UCSD-AML1 (cell line): Measurements from ENCODE around the gene CALHM5.

ENCODE experiments used
- DNase-seq: peaks from one replicate; lab custom pipeline; 2025; ENCODE audit not compliant: unreplicated experiment; lab: John Stamatoyannopoulos, UW

CALHM5 gene

DNA sequence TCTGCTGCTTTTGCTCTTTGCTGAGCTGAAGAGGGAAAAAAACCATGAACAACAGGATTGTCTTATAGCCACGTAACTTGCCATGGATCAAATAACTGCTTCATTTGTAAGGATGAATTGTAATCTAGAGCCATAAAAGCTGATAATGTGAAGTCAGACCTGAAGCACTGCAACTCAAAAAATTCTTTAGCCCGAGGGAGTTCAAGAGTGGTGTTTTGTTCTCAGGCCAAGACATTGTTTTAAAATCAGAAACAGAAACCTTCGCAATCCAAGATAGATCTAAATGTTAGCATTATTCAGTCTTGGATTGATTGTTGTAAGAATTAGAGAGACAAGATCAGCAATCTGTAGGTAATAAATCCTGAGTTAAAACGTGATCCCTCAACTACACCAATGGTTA, 34.2 kb downstream of the CALHM5 start, which contains the start of gene TRAPPC3L:
Gene TRAPPC3L, minus strand, starts transcription at position 34 of the 400 bp plus-strand sequence. CDS start 170 bp downstream, outside the sequence.
- DNase-seq = no peak

- DNase-seq = no peak
These were observed 35.9 kb downstream of the CALHM5 start for GRCh38 chr6:116547358-116547757.

GRCh38 chr6:116550796-116551195, 39.4 kb downstream of the CALHM5 start:
- DNase-seq = peak; percentile 8

GRCh38 chr6:116553451-116553850, 42.0 kb downstream of the CALHM5 start, which contains the start of gene CALHM4:
Gene CALHM4, plus strand, starts transcription at chr6:116553751. Its CDS starts 43 bp downstream, at chr6:116553794.
- DNase-seq = no peak

DNA sequence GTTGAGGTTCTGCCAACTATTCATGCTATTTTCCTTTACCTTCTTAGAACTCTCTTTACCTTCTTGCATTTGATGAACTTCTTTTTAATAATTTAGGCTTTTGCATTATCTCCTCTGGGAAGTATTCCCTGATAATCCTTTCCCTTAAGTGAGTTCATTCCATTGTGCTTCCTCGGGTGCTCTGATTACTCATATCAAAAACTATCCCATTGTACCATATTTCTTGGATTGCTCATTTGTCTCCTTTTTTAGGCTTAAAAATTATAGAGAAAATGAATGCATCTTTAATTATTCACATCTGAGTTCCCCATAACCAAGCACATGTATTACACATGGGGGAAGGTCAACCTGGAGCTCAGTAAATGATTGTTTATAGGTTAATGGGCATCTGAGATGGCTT, 44.6 kb downstream of the CALHM5 start:
- no peak for DNase-seq

DNA sequence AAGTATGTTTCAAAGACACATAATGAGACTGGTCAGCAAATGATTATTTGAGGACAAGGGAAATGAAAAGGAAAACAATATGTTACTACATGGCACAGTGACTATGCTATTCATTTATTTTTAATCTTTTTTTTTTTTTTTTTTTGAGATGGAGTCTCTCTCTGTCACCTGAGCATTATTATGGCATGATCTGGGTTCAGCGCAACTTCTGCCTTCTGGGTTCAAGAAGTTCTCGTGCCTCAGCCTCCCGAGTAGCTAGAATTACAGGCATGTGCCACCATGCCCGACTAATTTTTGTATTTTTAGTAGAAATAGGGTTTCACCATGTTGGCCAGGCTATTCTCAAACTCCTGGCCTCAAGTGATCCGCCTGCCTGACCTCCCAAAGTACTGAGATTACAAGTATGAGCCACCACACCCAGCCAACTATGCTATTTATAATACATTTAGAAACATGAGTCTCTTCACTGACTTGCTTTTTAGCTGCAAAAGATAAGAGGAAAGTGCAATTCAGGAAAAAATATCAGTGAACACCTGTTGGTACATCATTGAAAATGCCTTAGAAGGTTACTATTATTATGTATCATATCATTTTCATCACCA, 45.5 kb downstream of the CALHM5 start:
- DNase-seq = no peak

GRCh38 chr6:116557893-116558292, 46.5 kb downstream of the CALHM5 start:
- no peak for DNase-seq

- no peak for DNase-seq
These were observed 48.7 kb downstream of the CALHM5 start for GRCh38 chr6:116560130-116560529.

DNA sequence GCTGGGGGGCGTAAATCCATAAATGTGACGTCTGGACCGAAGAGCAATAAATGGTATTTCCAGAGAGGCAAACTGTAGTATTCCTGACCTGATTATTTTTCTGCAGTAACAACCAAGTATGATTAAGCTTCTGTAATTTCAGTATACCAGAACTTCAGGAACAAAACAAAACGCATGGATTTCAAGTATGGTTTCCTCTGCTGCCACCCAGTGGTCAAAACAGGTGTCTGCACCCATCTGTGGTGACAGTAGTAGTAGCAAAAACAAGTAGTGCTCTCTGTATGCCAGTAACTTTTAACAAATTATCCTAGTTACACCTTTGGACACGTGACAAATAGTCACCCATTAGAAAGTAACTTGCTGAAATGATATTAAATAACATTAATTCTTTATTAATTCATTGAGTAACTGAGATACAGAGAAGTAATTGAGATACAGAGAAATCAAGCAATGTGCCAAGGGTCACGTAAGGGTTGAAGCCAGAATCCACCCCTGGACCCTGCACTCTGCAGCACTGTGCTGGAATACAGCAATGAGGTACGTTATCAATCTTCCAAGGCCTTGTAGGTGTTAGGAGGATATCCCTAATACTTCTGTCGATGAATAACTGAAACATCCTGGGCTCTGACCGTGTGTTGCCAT, 50.1 kb downstream of the CALHM5 start:
- DNase-seq = peak; percentile 60

GRCh38 chr6:116562019-116562403, 50.6 kb downstream of the CALHM5 start:
- DNase-seq = no peak

GRCh38 chr6:116562614-116563013, 51.2 kb downstream of the CALHM5 start:
- DNase-seq = no peak

- no peak for DNase-seq
These were observed 52.4 kb downstream of the CALHM5 start for GRCh38 chr6:116563830-116564229.

DNA sequence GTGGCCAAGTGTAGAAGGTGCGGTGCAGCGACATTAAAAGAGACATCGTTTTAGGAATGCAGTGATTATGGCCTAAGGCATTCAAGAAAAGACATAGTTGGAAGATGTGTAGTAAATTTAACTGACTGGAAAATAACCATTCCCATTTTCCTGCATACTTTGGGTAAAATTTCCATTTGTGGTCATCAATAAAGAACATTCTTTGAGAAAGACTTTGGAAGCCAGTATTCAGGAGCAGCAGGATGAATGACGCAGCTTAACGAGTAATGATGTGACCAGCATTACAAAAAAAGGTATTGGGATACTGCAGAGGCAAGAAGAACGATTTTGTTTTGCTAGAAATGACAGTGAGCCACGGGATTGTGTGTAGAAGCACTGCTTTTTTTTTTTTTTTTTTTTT, 52.9 kb downstream of the CALHM5 start:
- no peak for DNase-seq

GRCh38 chr6:116564921-116565872, 53.8 kb downstream of the CALHM5 start:
- peak; percentile 9 for DNase-seq

DNA sequence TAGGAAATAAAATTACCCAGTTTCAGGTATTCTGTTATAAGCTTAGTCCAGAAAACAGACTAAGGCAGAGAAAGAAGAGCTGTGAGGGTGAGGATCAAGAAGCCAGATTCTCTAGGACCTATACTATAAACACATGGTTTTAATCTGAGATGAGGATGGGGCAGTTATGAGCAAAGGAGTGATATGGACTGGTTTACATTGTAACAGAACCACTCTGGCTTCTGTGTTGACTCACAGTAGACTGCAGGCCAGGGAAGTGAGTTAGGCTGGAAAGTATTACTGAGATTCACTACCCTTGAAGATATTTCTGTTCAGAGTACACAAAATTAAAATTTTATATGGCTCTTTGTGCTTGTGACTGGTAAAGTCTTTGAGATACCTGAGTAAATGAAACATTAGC, 56.7 kb downstream of the CALHM5 start:
- DNase-seq = no peak

DNA sequence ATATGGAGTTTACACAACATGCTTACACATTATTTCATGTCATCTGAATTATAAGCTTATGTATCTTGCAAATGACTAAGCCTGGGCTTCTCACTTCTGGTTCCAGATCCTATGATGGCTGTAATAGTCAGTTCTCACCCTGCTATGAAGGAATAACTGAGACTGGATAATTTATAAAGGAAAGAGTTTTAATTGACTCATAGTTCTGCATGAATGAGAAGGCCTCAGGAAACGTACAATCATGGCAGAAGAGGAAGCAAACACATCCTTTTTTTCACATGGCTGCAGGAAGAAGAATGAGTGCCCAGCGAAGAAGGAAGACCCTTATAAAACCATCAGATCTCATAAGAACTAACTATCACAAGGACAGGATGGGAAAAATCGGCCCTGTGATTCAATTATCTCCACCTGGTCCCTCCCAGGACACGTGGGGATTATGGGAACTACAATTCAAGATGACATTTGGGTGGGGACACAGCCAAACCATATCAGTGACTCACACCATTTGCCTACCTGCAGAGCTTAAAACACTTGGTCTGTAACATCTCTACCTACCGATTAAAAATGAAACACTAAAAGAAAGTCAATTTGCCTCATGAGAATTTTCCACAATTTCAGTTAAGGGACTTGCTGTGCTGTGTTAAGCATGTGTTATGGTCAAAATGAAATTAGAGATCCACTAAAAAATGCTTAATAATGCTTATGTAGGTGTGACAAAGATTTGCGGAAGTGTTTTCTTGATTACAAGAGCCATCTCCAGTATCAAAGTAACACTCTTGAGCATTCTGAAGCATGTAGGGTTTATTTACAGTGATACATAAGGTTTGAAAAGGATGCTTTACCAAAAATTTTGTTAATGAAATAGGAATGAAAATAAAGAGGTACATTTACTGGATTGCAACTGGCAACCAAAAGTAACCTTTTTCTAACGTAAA, 57.6 kb downstream of the CALHM5 start:
- DNase-seq = peak; percentile 8

- peak; percentile 98 for DNase-seq
These were observed 59.6 kb downstream of the CALHM5 start, which contains the start of gene RWDD1 for GRCh38 chr6:116570856-116571682. Gene RWDD1, plus strand, starts transcription at chr6:116571504. Its CDS starts 79 bp downstream, at chr6:116571583.

DNA sequence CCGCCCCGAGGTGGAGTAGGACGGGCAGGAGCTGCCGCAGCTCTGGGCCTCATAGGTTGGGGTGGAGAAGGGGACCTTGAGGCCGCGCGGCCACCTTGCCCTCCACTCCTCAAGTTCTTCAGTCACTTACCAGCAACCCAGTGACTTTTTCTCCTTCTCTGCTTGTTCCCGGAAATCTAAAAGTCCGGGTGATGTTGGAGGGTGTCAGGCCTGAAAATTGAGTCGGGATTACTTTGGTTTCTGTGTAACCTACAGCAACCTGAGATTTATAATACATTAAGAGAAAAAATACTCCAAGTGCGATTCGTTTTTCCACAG, 60.2 kb downstream of the CALHM5 start:
- DNase-seq = no peak

DNA sequence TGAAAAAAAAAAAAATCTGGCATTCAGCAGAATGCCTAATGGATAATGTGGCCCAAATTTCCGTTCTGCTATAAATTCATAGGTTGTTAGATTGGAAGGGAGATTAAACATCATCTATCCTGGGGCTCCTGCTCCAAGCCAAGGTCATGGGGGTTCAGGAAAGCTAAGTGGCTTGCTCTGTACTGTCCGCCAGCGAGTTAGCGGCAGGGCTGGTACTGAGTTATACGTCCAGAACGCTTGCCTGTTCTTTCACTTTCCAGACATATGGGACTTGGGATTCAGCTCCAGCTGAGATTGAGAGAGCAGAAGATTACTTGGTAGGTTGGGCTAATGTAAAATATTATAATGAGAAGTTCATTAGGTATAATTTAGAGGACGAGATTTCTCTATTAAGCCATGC, 60.7 kb downstream of the CALHM5 start:
- DNase-seq = peak; percentile 11
